BJ (cell line): ENCODE results near the gene TUT4. TPM values are rescaled to one million over a fixed set of nuclear protein-coding genes. Genes with fewer than 3 reads are reported as not detected.

Source experiments
- CTCF ChIA-PET: fragments of 350-600 bp; formaldehyde crosslinking; extraction: SDS; loops from one replicate; lab custom pipeline; 2021; ENCODE audit warnings: antibody characterized with exemption, inconsistent platforms; lab: Yijun Ruan, JAX
- POLR2A ChIA-PET: fragments of 300-600 bp; sonication (Branson Sonifier 250); formaldehyde crosslinking; extraction: SDS; loops from one replicate; lab custom pipeline; 2021; ENCODE audit warnings: antibody characterized with exemption; lab: Charles Lee
- DNase-seq: peaks from one replicate; pipeline ENCODE4 v3.0.0-alpha.2; 2011; ENCODE audit warnings: low read depth
- H3K27me3 ChIP-seq: 2 replicates; pipeline ENCODE4 v1.6.0; 2011; ENCODE audit warnings: low read length; ENCODE audit not compliant: control insufficient read depth, insufficient read depth
- H3K36me3 ChIP-seq: 2 replicates; pipeline ENCODE4 v1.5.1; 2011; ENCODE audit warnings: low read length; ENCODE audit not compliant: control insufficient read depth, insufficient read depth
- H3K4me3 ChIP-seq: 2 replicates; pipeline ENCODE4 v1.5.1; 2011; ENCODE audit warnings: low read depth, mild to moderate bottlenecking, control low read depth, low read length
- polyA plus RNA-seq: library from polyadenylated mRNA; depleted of rRNA; stranded (reverse); fragments of >200 nt; gene quantifications from 2 replicates; pipeline ENCODE4 v1.2.3, GENCODE V29; 2011
- TF ChIP-seq, protein P1 (sequence below): IDR thresholded peaks from 2 replicates; pipeline ENCODE4 v1.5.1; 2011; ENCODE audit warnings: low read depth, mild to moderate bottlenecking, control low read depth, inconsistent platforms, low read length, moderate library complexity; ENCODE audit not compliant: insufficient read depth

Gene TUT4
- polyA plus RNA-seq, 1 experiment = 27.9 TPM

DNA sequence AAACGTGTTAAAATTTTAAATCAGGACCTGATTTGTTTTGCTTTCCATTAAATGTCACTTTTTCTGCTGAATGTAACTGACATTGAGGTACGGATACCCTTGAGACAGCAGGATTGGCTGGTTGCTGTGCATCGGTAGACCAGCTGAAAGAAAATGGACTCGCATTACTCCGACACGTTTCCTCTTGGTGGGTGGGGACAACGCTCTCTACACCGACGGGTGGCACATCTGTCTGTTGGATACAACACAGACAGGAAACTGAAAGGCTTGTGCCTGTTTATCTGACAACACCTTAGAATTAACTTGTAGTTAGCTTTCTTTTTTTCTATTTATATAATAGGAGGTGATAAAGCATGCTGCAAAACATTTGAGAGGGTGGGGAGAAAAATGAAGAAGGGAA is 129.1 kb downstream of the TUT4 start:
- TF ChIP-seq, protein P1, sequence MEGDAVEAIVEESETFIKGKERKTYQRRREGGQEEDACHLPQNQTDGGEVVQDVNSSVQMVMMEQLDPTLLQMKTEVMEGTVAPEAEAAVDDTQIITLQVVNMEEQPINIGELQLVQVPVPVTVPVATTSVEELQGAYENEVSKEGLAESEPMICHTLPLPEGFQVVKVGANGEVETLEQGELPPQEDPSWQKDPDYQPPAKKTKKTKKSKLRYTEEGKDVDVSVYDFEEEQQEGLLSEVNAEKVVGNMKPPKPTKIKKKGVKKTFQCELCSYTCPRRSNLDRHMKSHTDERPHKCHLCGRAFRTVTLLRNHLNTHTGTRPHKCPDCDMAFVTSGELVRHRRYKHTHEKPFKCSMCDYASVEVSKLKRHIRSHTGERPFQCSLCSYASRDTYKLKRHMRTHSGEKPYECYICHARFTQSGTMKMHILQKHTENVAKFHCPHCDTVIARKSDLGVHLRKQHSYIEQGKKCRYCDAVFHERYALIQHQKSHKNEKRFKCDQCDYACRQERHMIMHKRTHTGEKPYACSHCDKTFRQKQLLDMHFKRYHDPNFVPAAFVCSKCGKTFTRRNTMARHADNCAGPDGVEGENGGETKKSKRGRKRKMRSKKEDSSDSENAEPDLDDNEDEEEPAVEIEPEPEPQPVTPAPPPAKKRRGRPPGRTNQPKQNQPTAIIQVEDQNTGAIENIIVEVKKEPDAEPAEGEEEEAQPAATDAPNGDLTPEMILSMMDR = no peak
- Histone ChIP-seq H3K27me3 (no peaks in the 10 kb centered on the region), H3K36me3 (peaks cover 1% of the 10 kb centered on the region; the same call in 1 of the 2 replicates), H3K4me3 (no peak overlapping the region)
- CTCF ChIA-PET = interaction anchor here (1.8 kb wide), 1 partner anchor 12 kb away, joined by 4 read pairs; no protein-coding TSS in a partner anchor
- DNase-seq = no peak
- POLR2A ChIA-PET = no interaction called here

DNA sequence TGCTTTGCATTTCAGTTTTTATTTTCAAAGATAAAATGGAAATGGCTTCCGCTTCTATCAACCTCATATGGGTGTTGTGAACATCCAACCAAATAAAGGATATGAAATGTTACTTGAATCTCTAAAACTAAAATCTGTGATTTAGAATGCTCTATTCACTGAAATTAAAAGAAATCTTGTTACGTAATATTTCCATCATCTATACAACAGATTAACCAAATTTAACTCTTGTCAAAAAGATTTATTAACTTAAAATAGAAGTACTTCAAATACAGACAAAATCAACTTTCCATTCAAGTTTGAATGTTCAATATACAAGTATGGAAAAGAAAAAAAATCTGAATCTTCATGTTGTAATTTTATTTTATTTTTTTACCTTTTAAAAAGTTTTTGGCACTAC is 129.8 kb downstream of the TUT4 start:
- Histone ChIP-seq H3K36me3 (peaks cover 1% of the 10 kb centered on the region; the same call in 1 of the 2 replicates), H3K27me3 (no peaks in the 10 kb centered on the region), H3K4me3 (no peak overlapping the region)
- POLR2A ChIA-PET = no interaction called here
- TF ChIP-seq, protein P1 = no peak
- CTCF ChIA-PET = interaction anchor here (1.8 kb wide), 1 partner anchor 12 kb away, joined by 4 read pairs; no protein-coding TSS in a partner anchor
- DNase-seq = no peak

DNA sequence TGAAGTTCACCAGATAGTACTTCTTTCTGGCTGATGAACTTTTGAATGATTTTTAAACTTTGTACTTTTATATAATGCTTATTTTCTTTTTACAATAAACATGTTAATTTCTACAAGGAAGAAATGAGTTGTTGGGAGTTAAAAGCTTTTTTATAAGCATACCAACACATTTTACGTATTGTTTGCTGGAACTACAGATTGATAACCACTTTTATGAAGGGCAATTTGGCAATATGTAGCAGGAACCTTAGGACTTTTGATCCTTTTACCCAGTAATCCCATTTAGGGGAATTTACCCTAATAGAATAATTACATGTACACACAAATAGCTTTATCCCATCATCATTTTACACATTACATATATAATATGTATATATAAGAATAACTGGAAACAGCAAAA is 132.2 kb downstream of the TUT4 start:
- TF ChIP-seq, protein P1 = no peak
- ChIA-PET POLR2A (no interaction called here), CTCF (no interaction called here)
- Histone ChIP-seq H3K36me3 (peaks cover 6% of the 10 kb centered on the region), H3K27me3 (no peaks in the 10 kb centered on the region), H3K4me3 (no peak overlapping the region)
- no peak for DNase-seq

DNA sequence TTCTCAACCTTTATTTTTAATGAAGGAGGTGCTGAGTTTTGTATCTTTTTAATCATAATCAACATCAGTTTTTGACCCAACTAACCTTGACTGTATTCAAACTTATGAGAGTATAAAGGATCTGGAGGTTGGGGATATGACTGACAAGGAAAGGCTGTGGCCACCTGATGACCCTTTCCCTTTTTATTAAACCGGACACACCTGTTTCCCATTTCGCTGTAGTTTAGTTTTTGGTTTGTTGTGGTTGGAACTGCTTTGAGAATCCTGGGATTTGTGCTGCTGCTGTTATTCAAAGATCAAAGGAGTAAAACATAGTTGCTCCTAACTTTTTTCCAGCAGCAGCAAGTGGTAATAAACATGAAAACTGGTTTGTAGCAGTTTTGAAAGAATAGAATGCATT is 136.1 kb downstream of the TUT4 start:
- DNase-seq = no peak
- POLR2A ChIA-PET = no interaction called here

DNA sequence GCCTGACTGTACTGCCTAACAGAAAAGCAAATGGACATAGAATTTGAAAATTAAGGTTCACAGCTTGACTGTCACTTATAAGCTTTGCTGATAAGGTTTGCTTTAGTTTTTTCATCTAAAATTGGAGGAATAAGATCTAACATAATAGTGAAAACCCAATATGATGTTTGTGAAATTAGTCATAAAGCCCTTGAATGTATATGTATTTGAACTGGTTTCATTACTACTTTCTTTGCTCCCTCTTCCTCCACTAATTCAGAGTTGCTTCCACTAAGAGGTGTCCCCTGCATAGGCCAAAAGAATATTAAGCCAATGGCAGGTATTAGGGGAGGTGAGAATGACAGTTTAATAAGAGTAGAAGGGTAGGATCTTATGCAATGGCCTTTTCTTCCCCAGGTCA is 137.9 kb downstream of the TUT4 start:
- CTCF ChIA-PET = no interaction called here
- H3K36me3 ChIP-seq = peaks cover 21% of the 10 kb centered on the region
- TF ChIP-seq, protein P1 = no peak
- H3K27me3 ChIP-seq = no peaks in the 10 kb centered on the region
- no peak for DNase-seq
- H3K4me3 ChIP-seq = no peak overlapping the region
- POLR2A ChIA-PET = no interaction called here

More for the DNA sequence above, 136.1 kb downstream of the TUT4 start:
- Histone ChIP-seq H3K4me3 (no peak overlapping the region), H3K36me3 (peaks cover 20% of the 10 kb centered on the region), H3K27me3 (no peaks in the 10 kb centered on the region)
- CTCF ChIA-PET = no interaction called here
- TF ChIP-seq, protein P1 = no peak
